Measurements from ENCODE around the gene IL23A.
"Not testable (repeated sequence)": the region's sequence is repeated elsewhere in the genome, so short reads cannot be mapped to it uniquely, and the experiment has no call there.

IL23A gene

GRCh38 chr12:56336361-56337167, 2.1 kb upstream of the IL23A start:
- H3K27ac ChIP-seq: no peak overlapping the region
- no peak for TF ChIP-seq CTCF (conservative IDR thresholded peaks at IDR 0.05)

GRCh38 chr12:56337753-56338251, 882 bp upstream of the IL23A start:
- no peak overlapping the region for H3K27ac ChIP-seq
- no peak for TF ChIP-seq CTCF (conservative IDR thresholded peaks at IDR 0.05)

GRCh38 chr12:56339158-56339422, 406 bp downstream of the IL23A start:
- TF ChIP-seq CTCF (conservative IDR thresholded peaks at IDR 0.05): no peak
- no peak overlapping the region for H3K27ac ChIP-seq

- TF ChIP-seq CTCF (conservative IDR thresholded peaks at IDR 0.05): no peak
- no peak overlapping the region for H3K27ac ChIP-seq
Measured at GRCh38 chr12:56341616-56342015, 2.9 kb downstream of the IL23A start.

- H3K27ac ChIP-seq: not testable (repeated sequence)
Measured at GRCh38 chr12:56342290-56342689, 3.6 kb downstream of the IL23A start.

- TF ChIP-seq CTCF (conservative IDR thresholded peaks at IDR 0.05): no peak
- no peak overlapping the region for H3K27ac ChIP-seq
Measured at GRCh38 chr12:56346675-56347074, 8.0 kb downstream of the IL23A start.

- not testable (repeated sequence) for H3K27ac ChIP-seq
Measured at GRCh38 chr12:56347255-56347654, 8.6 kb downstream of the IL23A start.

GRCh38 chr12:56348776-56349175, 10.1 kb downstream of the IL23A start:
- H3K27ac ChIP-seq: no peak overlapping the region
- no peak for TF ChIP-seq CTCF (conservative IDR thresholded peaks at IDR 0.05)

GRCh38 chr12:56350662-56351061, 12.0 kb downstream of the IL23A start:
- TF ChIP-seq CTCF (conservative IDR thresholded peaks at IDR 0.05): no peak
- H3K27ac ChIP-seq: no peak overlapping the region

Measured in VCaP (cell line).